NCI-H524 treated with DMSO at 0.1 percent for 48 hours (cell line): ENCODE data around the gene CDK11B.
"Not testable (repeated sequence)": the region's sequence is repeated elsewhere in the genome, so short reads cannot be mapped to it uniquely, and the experiment has no call there.

Experiments
- DNase-seq: peaks from one replicate; lab custom pipeline; 2025; lab: John Stamatoyannopoulos, UW

CDK11B gene

GRCh38 chr1:1599030-1599934, 59.5 kb downstream of the CDK11B start:
- DNase-seq = no peak

DNA sequence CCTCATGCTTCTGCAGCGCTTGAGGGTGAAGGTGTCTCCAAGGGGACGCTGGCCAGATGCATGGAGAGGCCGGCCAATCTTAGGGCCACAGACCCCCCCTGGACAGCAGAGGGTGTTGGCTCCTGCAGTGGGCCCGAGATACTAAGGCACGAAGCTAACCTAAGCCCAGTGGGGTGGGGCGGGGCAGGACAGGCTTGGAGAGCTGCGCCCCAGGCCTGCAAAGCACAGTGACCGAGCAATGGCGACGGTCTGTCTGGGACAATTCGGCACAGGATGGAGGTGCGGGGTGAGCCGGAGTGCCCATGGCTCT, 60.1 kb downstream of the CDK11B start:
- DNase-seq = no peak

- DNase-seq = no peak
Observed at GRCh38 chr1:1598051-1598719, 60.6 kb downstream of the CDK11B start.

- no peak for DNase-seq
Observed at GRCh38 chr1:1597275-1597930, 61.4 kb downstream of the CDK11B start.

DNA sequence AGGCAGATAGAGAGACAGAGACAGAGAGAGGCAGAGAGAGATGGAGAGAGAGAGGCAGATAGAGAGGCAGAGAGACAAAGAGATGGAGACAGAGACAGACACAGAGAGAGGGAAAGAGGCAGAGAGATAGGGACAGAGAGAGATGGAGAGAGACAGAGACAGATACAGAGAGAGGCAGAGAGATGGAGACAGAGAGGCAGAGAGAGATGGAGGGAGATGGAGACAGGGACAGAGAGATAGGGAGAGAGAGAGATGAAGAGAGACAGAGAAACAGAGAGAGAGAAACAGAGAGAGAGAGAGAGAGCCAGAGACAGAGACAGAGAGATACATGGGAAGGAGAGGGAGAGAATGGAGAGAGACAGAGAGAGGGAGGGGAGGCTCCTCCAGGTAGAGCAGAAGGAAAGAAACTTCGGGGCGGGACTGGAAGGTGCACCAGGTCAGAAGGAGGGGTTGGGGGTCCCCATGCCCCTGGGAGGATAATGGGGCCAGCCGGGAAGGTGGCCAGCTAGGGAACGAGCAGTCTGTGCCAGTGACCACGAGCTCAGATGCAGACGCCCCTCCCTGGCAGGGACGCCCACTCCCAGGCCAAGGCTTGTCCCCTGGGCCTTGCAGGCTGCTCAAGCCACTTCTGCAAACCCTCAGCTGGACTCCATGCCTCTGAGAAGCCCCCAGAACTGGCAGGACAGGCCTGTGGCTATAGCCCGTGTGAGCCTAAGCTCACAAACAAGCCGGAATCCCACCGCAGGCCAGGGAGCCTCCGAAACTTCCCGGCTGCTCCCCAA, 62.1 kb downstream of the CDK11B start:
- DNase-seq = no peak

GRCh38 chr1:1595341-1595740, 63.5 kb downstream of the CDK11B start:
- not testable (repeated sequence) for DNase-seq

- DNase-seq = no peak
Observed at GRCh38 chr1:1594602-1595260, 64.1 kb downstream of the CDK11B start.

DNA sequence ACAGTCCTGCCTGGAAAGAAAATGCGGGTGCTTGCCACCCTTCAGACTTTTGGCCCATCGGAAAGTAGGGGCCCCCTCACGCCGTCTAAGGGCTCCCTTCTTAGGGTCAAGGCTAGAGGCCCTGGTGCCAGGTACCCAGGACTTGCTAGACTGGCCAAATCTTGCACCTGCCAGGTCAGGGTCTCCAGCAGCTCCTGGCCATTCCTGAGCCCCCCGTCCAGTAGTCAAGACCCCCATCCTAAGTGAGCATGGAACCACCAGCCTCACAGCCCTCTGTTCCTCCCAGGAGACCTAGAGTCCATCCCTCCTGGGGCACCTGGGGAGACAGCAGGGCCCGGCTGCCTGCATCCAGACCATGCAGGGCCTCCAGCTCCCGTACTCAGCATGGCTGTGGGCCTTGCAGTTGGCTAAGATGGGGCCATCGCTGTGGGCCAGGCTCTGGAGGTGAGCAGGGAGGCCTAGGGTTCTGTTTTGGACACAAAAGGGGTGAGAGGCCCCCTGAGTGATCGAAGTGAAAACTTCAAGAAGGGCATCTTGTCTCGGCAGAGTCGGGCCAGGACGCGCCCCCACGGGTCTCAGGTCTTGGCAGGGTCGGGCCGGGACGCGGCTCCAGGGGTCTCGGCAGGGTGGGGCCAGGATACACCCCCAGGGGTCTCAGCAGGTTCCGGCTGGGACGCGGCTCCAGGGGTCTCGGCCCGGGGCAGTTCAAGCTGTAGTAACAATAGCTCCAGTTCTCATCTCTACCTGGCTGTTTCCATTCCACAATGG, 64.8 kb downstream of the CDK11B start:
- no peak for DNase-seq

GRCh38 chr1:1591452-1591851, 67.4 kb downstream of the CDK11B start:
- DNase-seq = no peak
